ENCODE measurements around the gene PTPN1.

GRCh38 chr20:50462093-50462690 lies 48.0 kb upstream of the PTPN1 start:
- TF ChIP-seq SPI1 (IDR thresholded peaks at IDR 0.05; ENCODE audit: low read depth, low read length) = no peak
- no peak for TF ChIP-seq POLR2AphosphoS5 (IDR thresholded peaks at IDR 0.05; ENCODE audit: low read depth, low read length)
- no peak for TF ChIP-seq TAF1 (IDR thresholded peaks at IDR 0.05; ENCODE audit: low read depth, low read length)
- TF ChIP-seq POLR2A (IDR thresholded peaks at IDR 0.05; ENCODE audit: low read depth, low read length) = no peak
- TF ChIP-seq POU2F2 (IDR thresholded peaks at IDR 0.05; ENCODE audit: low read depth, low read length) = no peak
